CD4-positive, alpha-beta T cell treated with Interleukin-15 for 1 hour (primary cell): ENCODE measurements around the gene NUBPL.
"Not testable (repeated sequence)": the region's sequence is repeated elsewhere in the genome, so short reads cannot be mapped to it uniquely, and the experiment has no call there.

Source experiments
- DNase-seq: peaks from one replicate; pipeline ENCODE4 v3.0.0-alpha.2; 2020

Gene NUBPL

DNA sequence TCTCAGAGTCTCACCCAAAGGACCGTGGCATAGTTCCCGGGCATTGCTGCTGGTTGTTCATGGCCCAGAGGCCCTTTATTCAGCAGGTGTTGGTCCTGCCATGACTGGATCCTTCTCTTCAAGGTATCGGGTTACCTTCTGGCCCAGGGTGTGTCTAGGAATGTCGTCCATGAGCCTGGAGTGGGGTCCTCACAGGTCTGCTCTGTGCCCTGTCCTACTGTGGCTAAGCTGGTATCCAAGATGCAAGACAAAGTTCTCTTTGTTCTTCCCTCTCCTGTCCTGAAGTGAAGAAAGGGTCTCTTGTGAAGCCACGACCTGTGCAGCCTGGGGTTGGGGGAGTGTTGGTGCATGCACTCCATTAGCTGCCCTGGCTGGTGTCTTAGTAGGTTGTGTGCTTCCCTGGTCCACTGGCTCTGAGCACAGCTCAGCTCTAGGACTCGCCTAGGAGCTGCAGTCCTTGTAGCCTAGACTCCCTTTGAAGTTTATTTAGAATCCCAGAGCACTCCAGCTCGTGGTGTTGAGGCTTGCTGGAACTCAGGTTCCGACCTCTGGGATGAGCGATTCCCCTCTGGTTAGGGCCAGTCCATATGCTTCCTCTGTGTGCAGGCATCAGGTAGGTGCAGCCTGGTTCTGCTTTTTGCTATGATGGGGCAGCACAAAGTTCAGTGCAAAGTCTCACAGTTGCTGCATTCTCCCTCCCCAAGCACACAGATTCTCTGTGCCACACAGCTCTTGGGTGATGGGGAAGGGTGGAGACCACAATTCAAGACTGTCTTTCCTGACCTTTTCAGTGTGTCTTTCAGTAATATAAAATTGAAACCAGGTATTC, 117.4 kb downstream of the NUBPL start:
- DNase-seq, result no peak

DNA sequence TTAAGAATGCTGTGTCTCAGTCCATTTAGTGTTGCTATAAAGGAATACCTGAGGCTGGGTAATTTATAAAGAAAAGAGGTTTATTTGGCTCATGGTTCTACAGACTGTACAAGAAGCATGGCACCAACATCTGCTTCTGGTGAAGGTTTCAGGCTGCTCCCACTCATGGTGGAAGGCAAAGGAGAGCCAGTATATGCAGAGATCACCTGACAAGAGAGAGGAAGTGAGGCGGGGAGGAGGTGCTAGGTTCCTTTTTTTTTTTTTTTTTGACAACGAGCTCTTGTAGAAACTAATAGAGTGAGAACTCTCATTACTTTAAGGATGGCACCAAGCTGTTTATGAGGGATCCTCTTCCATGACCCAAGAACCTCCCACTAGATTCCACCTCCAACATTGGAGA, 121.6 kb downstream of the NUBPL start:
- no peak for DNase-seq

DNA sequence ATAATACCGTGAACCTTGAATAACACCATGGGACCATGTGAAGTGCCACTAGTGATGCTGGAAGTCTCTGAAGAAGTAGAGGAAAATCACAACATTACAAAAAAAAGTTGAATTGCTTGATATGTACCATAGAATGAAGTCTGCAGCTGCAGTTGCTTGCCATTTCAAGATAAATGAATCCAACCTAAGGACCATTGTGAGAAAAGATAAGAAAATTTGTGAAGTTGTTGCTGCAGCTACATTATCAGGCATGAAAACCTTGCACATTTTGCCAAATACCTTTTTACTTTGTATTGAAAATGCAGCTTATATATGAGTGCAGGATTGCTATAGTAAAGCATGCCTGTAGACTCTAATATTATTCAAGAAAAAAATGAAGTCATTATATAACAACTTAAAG, 126.5 kb downstream of the NUBPL start:
- no peak for DNase-seq

DNA sequence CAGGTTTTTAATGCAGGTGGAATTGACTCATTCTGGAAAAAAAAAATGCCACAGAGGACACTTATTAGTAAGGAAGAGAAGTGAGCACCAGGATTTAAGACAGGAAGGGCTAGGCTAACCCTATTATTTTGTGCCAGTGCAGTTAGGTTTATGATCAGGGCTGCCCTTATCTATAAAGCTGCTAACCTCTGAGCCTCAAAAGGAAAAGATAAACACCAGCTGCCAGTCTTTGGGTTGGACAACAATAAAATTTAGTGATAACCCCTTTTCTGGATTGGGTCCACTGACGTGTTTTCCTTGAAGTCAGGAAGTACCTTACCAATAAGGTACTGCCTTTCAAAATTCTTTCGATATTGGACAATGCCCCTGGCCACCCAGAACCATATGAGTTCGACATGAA, 128.9 kb downstream of the NUBPL start:
- DNase-seq, result no peak

DNA sequence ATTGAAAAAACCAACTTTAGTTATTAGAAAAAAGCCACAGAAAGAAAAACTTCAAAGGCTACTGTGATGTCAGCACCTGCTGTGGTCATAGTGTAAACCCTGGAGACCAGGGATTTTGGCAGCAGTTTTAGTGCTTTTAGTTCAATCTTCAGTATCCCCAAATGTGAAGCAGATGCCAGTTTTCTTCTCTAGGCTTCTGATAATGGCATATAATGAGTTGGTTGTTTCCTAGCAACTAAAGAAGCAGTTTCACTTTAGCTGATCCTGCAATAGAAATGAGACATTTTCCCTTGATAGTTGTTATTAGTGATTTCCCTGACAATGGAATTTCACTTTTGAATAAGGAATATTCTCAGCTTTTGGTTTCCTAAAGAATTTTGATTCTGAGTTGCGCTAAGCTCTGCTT, 131.2 kb downstream of the NUBPL start:
- no peak for DNase-seq

DNA sequence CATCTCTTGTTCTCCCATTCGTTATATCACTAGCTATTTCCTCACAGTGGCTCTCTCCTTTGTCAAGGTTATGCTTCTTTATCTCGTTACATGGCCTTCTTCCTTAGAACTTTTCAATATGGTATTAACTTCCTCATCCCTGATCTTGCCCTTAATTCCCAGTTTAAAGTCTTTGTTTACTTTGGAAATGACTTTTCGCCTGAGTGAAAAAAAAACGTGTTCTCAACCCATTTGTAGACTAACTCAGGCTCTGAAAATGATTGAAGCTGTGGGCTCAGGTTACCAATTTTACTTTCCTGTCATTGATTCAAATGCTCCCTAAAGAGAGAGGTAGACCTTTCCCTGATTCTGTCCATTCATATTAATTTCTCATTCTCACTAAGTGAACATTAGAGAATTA, 135.2 kb downstream of the NUBPL start:
- no peak for DNase-seq

DNA sequence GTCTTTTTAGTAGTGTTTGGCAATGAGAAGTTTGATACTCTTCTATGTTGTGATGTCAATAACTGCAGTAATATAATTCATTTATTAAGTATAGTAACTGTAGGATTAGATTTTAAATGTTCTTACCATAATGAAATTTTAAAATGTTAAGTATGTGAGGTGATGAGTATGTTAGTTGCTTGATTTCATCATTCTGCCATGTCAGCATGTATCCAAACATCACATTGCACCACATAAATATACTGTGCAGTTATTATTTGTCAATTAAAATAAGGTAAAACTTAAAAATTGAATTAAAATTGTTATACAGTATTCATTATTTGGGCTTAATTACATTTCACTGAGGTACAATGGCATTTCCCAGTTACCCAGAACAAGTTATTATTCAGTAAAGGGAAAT, 138.6 kb downstream of the NUBPL start:
- DNase-seq, result no peak

DNA sequence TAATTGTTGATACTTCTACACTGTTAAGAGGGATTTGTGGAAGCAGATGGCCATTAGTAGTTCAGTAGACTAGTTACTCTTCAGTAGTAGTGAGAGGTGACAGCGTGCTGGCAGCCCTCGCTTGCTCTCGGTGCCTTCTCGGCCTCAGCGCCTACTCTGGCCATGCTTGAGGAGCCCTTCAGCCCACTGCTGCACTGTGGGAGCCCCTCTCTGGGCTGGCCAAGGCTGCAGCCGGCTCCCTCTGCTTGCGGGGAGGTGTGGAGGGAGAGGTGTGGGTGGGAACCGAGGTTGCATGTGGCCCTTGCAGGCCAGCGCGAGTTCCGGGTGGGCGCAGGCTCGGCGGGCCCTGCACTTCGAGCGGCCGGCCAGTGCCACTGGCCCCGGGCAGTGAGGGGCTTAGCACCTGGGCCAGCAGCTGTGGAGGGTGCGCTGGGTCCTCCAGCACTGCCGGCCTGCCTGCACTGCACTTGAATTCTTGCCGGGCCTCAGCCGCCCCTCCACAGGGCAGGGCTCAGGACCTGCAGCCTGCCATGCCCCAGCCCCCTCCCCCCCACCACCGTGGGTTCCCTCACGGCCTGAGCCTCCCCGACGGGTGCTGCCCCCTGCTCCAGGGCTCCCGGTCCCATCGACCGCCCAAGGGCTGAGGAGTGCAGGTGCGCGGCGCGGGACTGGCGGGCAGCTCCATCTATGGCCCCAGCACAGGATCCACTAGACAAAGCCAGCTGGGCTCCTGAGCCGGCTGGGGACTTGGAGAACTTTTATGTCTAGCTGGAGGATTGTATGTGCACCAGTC, 139.3 kb downstream of the NUBPL start:
- no peak for DNase-seq

DNA sequence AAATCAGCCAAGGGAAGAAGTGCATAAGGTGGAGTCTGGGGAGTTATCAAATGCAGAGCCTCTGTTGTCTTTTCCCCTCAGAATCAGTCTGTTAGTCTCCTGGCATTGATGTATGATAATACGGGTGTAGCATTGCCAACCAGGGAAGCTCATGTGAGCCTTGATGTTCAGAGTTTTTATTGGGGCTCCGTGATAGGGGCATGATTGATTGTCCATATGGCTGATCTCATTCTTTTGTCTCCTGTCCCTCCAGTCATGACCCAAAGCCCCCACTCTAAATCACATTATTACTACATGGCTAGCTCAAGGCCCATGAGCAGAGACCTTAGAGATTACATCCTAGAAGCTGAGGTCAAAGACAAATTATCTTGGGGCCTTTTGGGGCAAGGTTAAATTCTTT, 140.9 kb downstream of the NUBPL start:
- DNase-seq, result no peak

DNA sequence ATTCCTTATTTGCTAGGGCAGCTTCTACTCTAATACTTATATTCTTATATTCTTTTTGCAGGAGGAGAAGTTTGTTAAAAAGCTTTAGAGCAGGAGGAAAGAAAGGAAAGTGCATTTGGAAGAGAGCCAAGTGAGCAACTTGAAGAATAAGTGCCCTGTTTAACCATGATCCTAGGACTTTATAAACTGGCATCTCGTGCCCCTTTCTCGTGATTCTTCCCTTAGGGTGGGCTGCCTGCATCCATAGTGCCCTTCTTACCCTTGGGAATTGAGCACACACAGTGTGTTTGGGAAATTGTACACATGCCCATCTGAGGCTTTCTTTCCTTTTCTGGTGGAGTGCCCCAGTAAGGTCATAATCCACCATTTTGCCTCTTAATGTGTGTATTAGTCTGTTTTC, 141.9 kb downstream of the NUBPL start:
- no peak for DNase-seq

DNA sequence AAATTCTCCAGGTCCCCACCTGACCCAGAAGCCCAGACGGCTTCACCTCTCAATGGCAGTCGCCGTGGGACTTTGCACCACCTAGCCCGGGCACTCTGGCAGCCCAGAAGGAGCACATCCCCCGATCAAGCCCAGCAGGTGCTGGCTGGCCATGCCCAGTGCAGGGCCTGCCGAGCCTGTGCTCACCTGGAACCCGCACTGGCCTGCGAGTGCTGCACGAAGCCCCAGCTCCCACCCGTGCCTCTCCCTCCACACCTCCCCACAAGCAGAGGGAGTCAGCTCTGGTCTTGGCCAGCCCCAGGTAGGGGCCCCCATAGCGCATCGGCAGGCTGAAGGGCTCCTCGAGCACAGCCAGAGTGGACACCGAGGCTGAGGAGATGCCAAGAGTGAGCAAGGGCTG, 144.5 kb downstream of the NUBPL start:
- no peak for DNase-seq

DNA sequence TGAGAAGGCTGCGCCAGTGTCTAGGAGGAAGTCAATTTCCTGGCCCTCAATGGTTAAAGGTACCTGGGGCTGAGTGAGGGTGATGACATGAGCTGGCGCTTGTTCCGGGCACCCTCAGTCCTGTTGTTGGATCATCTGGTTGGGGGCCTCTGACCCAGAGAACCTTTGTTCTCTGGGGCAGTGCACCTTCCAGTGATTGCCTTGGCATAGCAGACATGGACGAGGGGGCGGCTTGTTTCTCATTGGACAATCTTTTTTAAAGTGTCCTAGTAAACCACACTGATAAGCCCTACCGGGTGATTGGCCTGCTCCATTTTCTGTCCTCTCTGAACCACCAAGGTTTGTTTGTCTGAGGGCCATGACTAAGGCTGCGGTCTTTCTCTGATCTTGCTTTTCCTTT, 147.5 kb downstream of the NUBPL start:
- not testable (repeated sequence) for DNase-seq

DNA sequence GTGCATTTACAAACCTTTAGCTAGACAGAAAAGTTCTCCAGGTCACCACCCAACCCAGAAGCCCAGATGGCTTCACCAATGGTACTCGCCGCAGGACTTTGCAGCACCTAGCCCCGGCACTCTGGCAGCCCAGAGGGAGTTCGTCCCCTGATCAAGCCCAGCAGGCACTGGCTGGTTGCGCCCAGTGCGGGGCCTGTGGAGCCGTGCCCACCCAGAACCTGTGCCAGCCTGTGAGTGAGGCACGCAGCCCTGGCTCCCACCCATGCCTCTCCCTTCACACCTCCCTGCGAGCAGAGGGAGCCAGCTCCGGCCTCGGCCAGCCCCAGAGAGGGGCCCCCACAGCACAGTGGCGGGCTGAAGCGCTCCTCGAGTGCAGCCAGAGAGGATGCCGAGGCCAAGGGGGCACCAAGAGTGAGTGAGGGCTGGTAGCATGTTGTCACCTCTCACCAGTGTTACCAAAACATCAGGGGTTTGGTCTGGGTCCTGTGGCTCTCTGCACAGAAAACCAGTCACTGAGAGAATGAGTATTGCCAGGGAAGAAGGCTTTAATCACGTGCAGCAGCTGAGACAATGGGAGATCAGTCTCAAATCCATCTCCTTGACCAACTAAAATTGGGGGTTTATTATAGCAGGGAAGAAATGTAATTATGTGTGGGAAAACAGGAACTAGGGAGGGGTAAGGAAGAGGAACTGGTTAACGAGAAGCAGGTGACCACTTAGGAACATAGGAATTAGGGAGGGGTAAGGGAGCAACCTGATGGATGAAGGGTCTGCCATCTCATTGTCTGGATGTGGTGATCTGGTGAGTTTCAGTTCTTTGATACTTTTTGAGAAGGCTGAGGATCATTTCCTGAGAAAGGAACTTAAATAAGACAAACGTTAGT, 151.3 kb downstream of the NUBPL start:
- DNase-seq, result no peak

DNA sequence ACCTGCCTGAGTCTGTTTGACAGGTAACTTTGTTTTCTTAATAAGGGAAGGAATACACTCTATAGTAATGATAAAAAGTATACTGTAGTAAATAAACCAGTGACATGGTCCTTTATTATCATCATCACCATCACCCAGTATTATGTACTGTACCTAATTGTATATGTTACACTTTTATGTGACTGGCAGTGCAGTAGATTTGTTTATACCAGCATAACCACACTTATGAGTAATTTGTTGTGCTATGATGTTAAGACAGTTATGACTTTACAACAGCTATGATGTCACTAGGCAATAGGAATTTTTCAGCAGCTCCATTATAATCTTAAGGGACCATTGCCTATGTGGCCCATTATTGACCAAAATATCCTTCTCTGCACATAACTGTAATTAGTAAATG, 155.0 kb downstream of the NUBPL start:
- DNase-seq, result no peak

DNA sequence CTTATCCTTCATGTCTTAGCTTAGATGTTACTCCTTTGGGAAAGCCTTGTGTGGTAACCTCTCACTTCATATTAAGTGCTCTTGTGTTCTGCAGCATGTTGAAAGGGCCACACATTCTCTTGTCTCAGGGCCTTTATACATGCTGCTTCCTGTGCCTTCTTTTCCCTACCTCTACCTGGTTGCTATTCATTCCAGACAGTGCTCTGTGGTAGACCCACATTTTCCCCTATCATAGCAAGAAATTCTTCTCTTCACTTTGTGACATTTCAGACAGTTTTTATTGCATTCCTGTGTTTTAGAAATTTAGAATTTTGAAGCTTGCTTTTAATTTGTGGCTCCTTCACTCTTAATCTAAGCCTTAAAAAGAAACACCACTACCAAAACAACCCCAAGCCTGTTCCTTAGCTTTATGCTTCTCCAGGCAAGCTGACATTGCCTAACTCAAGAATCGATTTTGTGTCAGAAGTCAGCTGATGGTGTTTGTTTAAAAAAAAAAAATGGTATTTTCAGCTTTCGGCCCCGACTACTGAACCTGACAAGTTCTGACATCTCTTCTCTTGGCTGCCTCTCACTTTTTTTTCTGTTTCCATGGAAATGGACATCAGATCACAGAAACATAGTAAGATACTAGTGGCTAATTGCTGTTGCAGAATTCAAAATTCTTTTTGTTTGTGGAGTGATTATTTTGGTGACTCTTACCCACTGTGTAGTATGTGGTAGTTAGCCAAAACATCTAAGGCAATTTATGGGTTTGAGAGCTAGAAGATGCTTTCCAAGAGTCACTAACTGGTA, 156.3 kb downstream of the NUBPL start:
- no peak for DNase-seq

DNA sequence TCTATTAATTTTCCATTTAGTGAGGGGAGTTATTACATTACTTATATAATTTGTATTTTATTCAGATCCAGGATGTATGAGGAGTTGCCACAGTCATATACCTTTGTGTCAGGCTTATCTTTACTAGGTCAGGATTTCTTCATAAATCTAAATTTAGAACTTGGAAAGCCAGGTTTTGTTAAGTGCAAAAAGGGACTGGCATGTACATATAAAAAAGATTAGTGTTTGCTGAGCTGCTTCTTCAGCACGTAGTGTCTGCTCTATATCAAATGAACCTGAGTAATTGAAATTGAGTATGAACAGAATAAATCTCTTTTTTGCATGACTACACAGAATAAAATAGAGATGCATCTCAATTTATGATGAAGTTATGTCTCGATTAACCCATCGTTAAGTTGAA, 157.4 kb downstream of the NUBPL start:
- DNase-seq, result no peak

DNA sequence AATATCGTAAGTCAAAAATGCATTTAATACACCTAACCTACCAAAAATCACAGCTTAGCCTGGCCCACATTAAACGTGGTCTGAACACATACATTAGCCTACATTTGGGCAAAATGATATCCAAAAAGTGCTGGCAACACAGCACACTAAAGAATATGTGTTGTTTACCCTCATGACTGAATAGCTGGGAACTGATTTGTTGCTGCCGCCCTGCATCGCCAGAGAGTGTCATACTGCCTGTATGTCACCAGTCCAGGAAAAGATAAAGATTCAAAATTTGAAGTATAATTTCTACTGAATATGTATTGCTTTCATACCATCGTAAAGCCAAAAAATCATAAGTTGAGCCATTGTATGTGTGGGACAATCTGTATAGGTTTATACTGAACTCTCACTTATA, 157.8 kb downstream of the NUBPL start:
- DNase-seq, result no peak

DNA sequence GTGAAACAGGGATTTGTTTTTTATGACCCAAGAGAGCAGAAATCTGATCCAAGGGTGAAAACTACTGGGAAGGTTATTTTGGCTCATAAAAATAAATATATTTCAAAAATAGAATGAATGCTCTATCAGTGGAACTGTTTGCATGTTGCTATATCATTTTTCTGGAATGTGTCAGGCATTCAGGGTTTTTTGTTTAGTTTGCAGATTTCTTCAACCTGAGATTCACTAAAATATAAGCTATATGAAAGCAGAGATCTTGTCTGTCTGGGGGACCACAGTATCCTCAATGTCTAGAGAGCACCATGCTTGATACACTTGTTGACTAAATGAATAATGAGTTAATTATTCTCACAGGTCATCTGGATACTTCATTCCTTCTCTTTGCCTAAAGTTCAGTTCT, 165.1 kb downstream of the NUBPL start:
- DNase-seq, result no peak

DNA sequence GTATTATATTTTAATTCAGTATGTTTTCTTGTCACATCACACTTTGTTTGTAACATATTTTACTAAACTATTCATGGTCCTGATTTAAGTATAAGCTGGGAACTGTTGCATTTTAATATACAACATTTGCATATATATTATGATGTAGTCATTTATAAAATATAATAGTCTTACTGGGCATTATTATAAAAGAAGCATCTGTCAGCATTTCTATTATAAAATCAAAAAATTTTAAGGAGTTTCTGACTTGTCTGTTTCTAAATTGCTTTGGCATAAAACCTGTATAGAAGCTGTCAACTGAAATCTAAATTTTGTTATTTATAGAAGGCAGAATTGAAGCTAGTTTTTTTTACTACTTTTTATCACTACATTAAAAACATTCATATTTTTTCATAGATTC, 166.6 kb downstream of the NUBPL start:
- no peak for DNase-seq

DNA sequence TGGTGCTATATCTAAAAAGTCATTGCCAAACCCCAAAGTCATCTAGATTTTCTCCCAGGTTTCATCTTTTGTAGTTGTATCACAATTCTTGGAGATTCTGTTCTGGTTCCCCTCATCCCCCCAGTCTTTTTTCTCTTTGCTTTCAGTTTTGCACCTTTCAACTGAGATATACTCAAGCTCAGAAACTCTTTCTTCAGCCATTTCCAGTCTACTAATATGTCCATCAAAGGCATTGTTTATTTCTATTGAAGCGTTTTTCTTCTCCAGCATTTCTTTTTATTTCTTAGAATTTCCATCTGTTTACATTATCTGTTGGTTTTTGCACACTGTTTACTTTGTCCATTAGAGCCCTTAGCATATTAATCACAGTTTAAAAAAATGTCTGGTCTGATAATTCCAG, 179.5 kb downstream of the NUBPL start:
- no peak for DNase-seq

DNA sequence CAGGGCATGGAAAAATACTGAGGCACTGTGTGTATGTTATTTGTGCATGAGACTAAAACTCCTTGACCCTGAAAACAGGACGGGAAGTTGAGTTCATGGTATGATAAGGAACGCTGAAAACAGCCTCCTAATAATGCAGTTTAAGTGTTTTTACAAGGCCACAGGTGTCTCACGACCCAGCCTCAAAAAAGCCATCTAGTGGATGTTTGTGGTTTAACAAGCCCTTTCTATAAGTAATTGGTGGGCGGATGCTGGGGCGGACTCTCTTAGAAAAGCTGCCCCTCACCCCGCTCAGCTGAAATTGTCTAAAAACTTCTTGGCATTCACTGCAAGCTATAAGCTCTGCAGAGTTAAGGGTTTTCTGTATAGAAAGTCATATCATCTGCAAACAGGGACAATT, 184.5 kb downstream of the NUBPL start:
- no peak for DNase-seq

DNA sequence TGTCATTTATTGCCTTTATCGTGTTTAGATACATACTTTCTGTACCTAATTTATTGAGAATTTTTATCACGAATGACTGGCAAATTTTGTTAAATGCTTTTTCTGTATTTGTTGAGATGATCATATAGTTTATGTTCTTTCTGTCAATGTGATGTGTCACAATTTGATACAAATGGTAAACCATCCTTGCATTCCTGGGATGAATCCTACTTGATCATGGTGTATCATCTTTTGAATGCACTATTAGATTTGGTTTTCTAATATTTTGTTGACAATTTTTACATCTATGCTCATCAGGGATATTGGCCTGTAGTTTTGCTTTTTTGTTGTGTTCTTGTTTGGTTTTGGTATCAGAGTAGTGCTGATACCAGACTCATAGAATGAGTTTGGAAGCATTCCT, 185.1 kb downstream of the NUBPL start:
- no peak for DNase-seq

DNA sequence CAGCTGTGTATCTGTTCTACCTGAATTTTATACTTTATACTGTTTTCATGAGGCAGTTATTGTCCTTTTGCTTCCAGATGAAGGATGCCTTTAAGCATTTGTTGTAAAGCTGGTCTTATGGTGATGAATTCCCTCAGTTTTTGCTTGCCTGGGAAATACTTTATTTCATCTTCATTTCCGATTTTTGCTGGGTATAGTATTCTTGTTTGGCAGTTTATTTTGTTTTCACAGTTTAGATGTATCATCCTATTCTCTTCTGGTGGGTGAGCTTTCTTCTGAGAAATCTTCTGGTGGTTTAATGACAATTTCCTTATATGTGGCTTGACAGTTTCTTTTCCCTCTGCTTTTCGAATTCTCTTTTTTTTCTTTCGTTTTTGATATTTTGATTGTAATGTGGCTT, 188.1 kb downstream of the NUBPL start:
- no peak for DNase-seq
